Measurements from ENCODE around the gene EEF1B2.

DNA sequence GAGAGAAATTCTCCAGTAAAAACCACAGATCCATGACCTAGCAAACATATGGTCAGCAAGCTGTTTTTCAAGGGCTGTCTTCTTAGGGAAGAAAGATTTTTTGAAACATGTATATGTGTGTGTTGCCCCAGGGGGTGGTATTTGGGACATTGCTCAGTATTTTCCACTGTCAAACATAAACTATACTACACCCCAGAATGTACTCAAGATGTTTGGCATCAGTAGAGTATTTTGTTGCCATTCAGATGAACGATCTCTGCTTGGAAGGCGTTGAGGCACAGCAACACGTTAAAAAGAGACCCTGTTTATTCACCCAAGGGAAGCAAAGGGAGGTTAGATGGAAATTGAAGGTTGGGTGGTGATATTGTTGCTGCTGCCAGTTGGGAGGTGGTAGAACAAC is 30.0 kb downstream of the EEF1B2 start:
- TF ChIP-seq POLR2AphosphoS5 (IDR thresholded peaks at IDR 0.05; ENCODE audit: low read depth, low read length) = no peak
- TF ChIP-seq CREB1 (IDR thresholded peaks at IDR 0.05) = no peak
- TF ChIP-seq, protein P1, sequence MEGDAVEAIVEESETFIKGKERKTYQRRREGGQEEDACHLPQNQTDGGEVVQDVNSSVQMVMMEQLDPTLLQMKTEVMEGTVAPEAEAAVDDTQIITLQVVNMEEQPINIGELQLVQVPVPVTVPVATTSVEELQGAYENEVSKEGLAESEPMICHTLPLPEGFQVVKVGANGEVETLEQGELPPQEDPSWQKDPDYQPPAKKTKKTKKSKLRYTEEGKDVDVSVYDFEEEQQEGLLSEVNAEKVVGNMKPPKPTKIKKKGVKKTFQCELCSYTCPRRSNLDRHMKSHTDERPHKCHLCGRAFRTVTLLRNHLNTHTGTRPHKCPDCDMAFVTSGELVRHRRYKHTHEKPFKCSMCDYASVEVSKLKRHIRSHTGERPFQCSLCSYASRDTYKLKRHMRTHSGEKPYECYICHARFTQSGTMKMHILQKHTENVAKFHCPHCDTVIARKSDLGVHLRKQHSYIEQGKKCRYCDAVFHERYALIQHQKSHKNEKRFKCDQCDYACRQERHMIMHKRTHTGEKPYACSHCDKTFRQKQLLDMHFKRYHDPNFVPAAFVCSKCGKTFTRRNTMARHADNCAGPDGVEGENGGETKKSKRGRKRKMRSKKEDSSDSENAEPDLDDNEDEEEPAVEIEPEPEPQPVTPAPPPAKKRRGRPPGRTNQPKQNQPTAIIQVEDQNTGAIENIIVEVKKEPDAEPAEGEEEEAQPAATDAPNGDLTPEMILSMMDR (IDR thresholded peaks at IDR 0.05; ENCODE audit: control extremely low read depth in 1 of 3, insufficient read depth in 1 of 3, low read depth in 1 of 3, low read length in 3 of 3) = no peak
- no peak for TF ChIP-seq EP300 (IDR thresholded peaks at IDR 0.05; ENCODE audit: borderline replicate concordance in 1 of 2, low read depth in 2 of 2, low read length in 2 of 2)
- no peak for TF ChIP-seq BCL11A (IDR thresholded peaks at IDR 0.05; ENCODE audit: low read depth in 2 of 2, low read length in 2 of 2)
- TF ChIP-seq, protein P2, sequence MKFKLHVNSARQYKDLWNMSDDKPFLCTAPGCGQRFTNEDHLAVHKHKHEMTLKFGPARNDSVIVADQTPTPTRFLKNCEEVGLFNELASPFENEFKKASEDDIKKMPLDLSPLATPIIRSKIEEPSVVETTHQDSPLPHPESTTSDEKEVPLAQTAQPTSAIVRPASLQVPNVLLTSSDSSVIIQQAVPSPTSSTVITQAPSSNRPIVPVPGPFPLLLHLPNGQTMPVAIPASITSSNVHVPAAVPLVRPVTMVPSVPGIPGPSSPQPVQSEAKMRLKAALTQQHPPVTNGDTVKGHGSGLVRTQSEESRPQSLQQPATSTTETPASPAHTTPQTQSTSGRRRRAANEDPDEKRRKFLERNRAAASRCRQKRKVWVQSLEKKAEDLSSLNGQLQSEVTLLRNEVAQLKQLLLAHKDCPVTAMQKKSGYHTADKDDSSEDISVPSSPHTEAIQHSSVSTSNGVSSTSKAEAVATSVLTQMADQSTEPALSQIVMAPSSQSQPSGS (IDR thresholded peaks at IDR 0.05; ENCODE audit: low read length) = no peak
- no peak for TF ChIP-seq SP4 (IDR thresholded peaks at IDR 0.05; ENCODE audit: low read length)
- TF ChIP-seq JUN (IDR thresholded peaks at IDR 0.05; ENCODE audit: low read depth, low read length) = no peak
- no peak for TF ChIP-seq RBBP5 (IDR thresholded peaks at IDR 0.05; ENCODE audit: borderline replicate concordance, low read depth, low read length)
- no peak for TF ChIP-seq SRF (IDR thresholded peaks at IDR 0.05; ENCODE audit: low read depth, low read length)
- no peak for TF ChIP-seq CHD2 (IDR thresholded peaks at IDR 0.05; ENCODE audit: low read length)
- TF ChIP-seq, protein P3, sequence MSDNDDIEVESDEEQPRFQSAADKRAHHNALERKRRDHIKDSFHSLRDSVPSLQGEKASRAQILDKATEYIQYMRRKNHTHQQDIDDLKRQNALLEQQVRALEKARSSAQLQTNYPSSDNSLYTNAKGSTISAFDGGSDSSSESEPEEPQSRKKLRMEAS (IDR thresholded peaks at IDR 0.05) = no peak

Measured in H1 (cell line).